ENCODE data around the gene SYCN. TPM values are rescaled to one million over a fixed set of nuclear protein-coding genes. Genes with fewer than 3 reads are reported as not detected.

The SYCN gene
- total RNA-seq, 3 donors from 2014 or later (not counting 1 experiment from before 2014, with no cell fraction given) = not detected

DNA sequence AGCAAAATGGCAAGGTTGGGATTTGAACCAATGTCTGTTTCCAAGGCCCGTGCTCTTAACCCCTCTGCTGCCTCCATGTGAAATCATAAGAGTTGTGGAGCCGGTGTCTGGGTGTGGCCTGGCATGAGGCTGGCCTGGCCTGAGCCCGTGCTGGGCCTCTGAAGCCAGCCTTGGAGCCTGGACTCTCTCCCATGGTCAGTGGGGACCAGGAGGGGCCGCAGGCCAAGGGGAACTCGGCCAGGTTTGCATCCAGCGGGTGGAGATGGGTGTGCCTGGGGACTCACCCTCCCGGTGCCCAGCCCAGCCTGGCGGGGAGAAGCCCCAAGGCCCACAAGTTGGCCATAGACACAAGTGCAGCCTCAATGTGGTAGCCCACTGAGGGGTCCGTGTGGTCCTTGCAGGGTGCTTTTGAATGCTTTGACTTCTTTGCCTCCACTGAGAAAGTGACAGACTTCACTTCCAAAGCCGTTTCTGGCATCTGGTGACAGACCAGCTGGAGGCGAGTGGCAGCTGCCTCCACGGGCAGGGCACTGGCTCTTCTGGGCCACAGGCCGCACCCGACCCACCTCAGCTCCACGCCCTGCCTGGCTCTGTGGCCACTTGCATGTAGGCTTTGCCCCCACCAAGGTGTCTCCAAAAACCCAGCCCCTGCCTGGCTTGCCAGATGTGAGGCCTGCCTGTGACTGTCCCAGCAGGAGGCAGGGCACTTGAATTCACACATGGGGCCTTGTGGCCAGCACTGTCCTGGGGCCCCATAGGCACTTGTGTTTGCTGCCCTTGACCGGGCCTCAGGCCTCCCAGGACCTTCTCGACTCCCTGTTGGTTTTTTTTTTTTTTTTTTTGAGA, 33.5 kb downstream of the SYCN start:
- no peaks in the 10 kb centered on the region for H3K27me3 Mint-ChIP-seq (ENCODE audit: low read depth in 2 of 2)
- WGBS (ENCODE audit: insufficient coverage) = 94% methylated on average over 17 of the region's 17 CpGs
- no peaks in the 10 kb centered on the region for H3K4me1 ChIP-seq (ENCODE audit: control insufficient read depth, insufficient read depth, low read length)
- H3K9me3 ChIP-seq (ENCODE audit: control insufficient read depth, insufficient read depth, low read length) = no peaks in the 10 kb centered on the region
- no peaks in the 10 kb centered on the region for H3K27me3 ChIP-seq (ENCODE audit: control insufficient read depth, insufficient read depth, low read length)
- DNase-seq (no peak), ATAC-seq (no peak)
- no peak overlapping the region for H3K4me3 ChIP-seq (ENCODE audit: low read length)
- no peaks in the 10 kb centered on the region for H3K9me3 Mint-ChIP-seq
- intact Hi-C loops (cut with micrococcal nuclease) = no loop called here
- H3K4me3 Mint-ChIP-seq = no peak overlapping the region
- no peak overlapping the region for H3K27ac ChIP-seq (ENCODE audit: low read length)
- H3K4me1 Mint-ChIP-seq = peaks cover 0 to 6% of the 10 kb centered on the region in 2 donors
- peak overlapping the region in 1 of 2 donors; percentile 65 for H3K27ac Mint-ChIP-seq
- peaks cover 7% of the 10 kb centered on the region for H3K36me3 ChIP-seq (ENCODE audit: control insufficient read depth, insufficient read depth, low read length)
- TF ChIP-seq, protein P1, sequence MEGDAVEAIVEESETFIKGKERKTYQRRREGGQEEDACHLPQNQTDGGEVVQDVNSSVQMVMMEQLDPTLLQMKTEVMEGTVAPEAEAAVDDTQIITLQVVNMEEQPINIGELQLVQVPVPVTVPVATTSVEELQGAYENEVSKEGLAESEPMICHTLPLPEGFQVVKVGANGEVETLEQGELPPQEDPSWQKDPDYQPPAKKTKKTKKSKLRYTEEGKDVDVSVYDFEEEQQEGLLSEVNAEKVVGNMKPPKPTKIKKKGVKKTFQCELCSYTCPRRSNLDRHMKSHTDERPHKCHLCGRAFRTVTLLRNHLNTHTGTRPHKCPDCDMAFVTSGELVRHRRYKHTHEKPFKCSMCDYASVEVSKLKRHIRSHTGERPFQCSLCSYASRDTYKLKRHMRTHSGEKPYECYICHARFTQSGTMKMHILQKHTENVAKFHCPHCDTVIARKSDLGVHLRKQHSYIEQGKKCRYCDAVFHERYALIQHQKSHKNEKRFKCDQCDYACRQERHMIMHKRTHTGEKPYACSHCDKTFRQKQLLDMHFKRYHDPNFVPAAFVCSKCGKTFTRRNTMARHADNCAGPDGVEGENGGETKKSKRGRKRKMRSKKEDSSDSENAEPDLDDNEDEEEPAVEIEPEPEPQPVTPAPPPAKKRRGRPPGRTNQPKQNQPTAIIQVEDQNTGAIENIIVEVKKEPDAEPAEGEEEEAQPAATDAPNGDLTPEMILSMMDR (IDR thresholded peaks at IDR 0.05) = no peak
- H3K36me3 Mint-ChIP-seq = no peaks in the 10 kb centered on the region

DNA sequence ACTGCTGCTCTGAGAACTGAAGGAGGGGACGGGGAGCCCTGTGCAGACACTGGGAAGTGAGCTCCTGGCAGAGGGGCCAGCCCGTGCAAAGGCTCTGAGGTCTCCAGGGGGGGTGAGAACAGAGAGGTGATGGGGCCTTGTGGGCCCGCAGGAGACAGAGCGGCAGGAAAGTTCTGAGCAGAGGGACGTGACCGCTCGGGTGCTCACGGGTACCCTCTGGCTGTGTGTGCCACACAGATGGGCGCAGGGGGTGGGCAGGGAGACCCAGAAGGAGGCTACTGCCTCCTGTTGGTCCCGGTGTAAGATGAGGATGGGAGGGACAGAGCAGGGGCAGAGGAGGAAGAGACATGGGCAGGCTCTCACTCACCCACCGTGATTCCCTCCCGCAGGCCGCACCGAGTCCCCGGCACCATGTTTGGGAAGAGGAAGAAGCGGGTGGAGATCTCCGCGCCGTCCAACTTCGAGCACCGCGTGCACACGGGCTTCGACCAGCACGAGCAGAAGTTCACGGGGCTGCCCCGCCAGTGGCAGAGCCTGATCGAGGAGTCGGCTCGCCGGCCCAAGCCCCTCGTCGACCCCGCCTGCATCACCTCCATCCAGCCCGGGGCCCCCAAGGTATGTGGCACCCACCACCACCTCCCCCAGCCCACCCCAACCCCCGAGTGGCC, 34.8 kb downstream of the SYCN start:
- H3K36me3 ChIP-seq (ENCODE audit: control insufficient read depth, insufficient read depth, low read length) = peaks cover 7% of the 10 kb centered on the region
- H3K4me1 ChIP-seq (ENCODE audit: control insufficient read depth, insufficient read depth, low read length) = no peaks in the 10 kb centered on the region
- DNase-seq (no peak), ATAC-seq (no peak)
- intact Hi-C loops (cut with micrococcal nuclease) = no loop called here
- H3K9me3 Mint-ChIP-seq = no peaks in the 10 kb centered on the region
- H3K27me3 ChIP-seq (ENCODE audit: control insufficient read depth, insufficient read depth, low read length) = no peaks in the 10 kb centered on the region
- no peak overlapping the region for H3K4me3 Mint-ChIP-seq
- H3K36me3 Mint-ChIP-seq = no peaks in the 10 kb centered on the region
- no peak overlapping the region for H3K27ac ChIP-seq (ENCODE audit: low read length)
- H3K27ac Mint-ChIP-seq = peak overlapping the region in 1 of 2 donors; percentile 56
- 96% methylated on average over 36 of the region's 36 CpGs for WGBS (ENCODE audit: insufficient coverage)
- H3K4me1 Mint-ChIP-seq = peaks cover 0 to 8% of the 10 kb centered on the region in 2 donors
- no peak overlapping the region for H3K4me3 ChIP-seq (ENCODE audit: low read length)
- H3K9me3 ChIP-seq (ENCODE audit: control insufficient read depth, insufficient read depth, low read length) = no peaks in the 10 kb centered on the region
- H3K27me3 Mint-ChIP-seq (ENCODE audit: low read depth in 2 of 2) = no peaks in the 10 kb centered on the region
- TF ChIP-seq, protein P1 (IDR thresholded peaks at IDR 0.05) = no peak

DNA sequence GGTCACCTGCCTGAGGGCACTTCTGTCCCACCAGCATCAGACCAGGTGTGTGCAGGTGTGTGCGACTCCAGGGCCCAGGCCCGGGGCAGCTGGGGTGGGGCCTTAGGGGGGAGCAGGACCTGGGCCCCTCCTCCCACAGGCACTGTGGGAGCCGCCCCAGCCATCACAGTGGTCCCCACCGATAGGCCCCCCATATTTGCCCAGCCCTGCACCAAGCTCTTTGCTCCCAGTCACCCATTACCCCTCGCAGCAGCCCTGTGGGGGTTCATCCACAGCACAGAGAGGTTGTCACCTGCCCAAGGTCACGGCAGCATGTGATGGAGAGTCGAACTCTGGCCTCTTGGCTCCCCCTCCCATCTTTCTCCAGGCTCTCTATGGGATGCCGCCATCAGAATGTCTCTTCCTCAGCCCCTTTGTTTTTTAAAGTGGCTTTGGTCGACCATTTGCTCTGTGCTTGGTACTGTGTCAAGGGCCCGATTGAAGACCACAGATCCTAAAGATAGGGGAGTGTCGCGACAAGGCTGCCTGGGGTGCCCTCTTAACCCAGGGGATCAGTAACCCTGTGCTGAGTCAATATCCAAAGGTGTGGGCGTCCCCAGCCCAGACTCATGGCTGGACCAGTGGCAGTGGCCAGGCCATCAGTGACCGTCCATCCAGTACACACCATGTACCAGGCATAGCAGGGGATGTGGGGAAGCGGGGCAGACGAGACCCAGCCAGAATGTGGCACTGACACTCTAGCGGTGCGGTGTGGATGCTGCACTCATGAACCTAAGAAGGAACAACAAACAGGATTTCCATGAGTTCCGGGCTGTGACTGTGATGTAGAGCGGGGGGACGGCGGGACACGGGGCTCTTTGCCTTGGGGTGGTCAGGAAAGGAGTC, 35.6 kb downstream of the SYCN start:
- TF ChIP-seq, protein P1 (IDR thresholded peaks at IDR 0.05) = no peak
- Histone ChIP-seq H3K9me3 (ENCODE audit: control insufficient read depth, insufficient read depth, low read length) (no peaks in the 10 kb centered on the region), H3K4me1 (ENCODE audit: control insufficient read depth, insufficient read depth, low read length) (no peaks in the 10 kb centered on the region), H3K27ac (ENCODE audit: low read length) (no peak overlapping the region), H3K4me3 (ENCODE audit: low read length) (no peak overlapping the region), H3K36me3 (ENCODE audit: control insufficient read depth, insufficient read depth, low read length) (peaks cover 5% of the 10 kb centered on the region), H3K27me3 (ENCODE audit: control insufficient read depth, insufficient read depth, low read length) (no peaks in the 10 kb centered on the region)
- ATAC-seq (no peak), DNase-seq (no peak)
- H3K27me3 Mint-ChIP-seq (ENCODE audit: low read depth in 2 of 2) = no peaks in the 10 kb centered on the region
- intact Hi-C loops (cut with micrococcal nuclease) = no loop called here
- no peak overlapping the region for H3K4me3 Mint-ChIP-seq
- peaks cover 0 to 11% of the 10 kb centered on the region in 2 donors for H3K4me1 Mint-ChIP-seq
- 91% methylated on average over 23 of the region's 23 CpGs for WGBS (ENCODE audit: insufficient coverage)
- H3K36me3 Mint-ChIP-seq = no peaks in the 10 kb centered on the region
- H3K9me3 Mint-ChIP-seq = no peaks in the 10 kb centered on the region
- peak overlapping the region in 1 of 2 donors; percentile 56 for H3K27ac Mint-ChIP-seq

Measured in natural killer cell (primary cell).